Ascending aorta (tissue), 2 donors: Measurements from ENCODE around the gene LMNB1. TPM values are rescaled to one million over a fixed set of nuclear protein-coding genes. Genes with fewer than 3 reads are reported as not detected.
A peak's percentile ranks its signal among the peaks of the same experiment; 100 is the strongest.

Experiments
- DNase-seq, 2 donors: peaks; one replicate each; pipeline ENCODE4 v3.0.0-alpha.2; 2019; ENCODE audit warnings: low spot score in 2 of 2
- H3K27ac ChIP-seq, 2 donors: fragments of 200-600 bp; sonication (generic); one replicate each; pipeline ENCODE4 v1.5.1; 2016 to 2017; ENCODE audit warnings: mild to moderate bottlenecking in 1 of 2
- H3K27me3 ChIP-seq: fragments of 200-600 bp; sonication (generic); one replicate; pipeline ENCODE4 v1.5.1; 2017
- H3K36me3 ChIP-seq, 2 donors: fragments of 200-600 bp; sonication (generic); one replicate each; pipeline ENCODE4 v1.5.1; 2016
- H3K4me1 ChIP-seq, 2 donors: fragments of 200-600 bp; sonication (generic); one replicate each; pipeline ENCODE4 v1.5.1; 2016 to 2017; ENCODE audit warnings: mild to moderate bottlenecking in 1 of 2
- H3K4me3 ChIP-seq, 2 donors: fragments of 200-600 bp; sonication (generic); one replicate each; pipeline ENCODE4 v1.5.1; 2016 to 2017; ENCODE audit warnings: mild to moderate bottlenecking in 1 of 2
- H3K9me3 ChIP-seq, 2 donors: fragments of 200-600 bp; sonication (generic); one replicate each; pipeline ENCODE4 v1.5.1; 2016
- intact Hi-C: fragments of 100-400 bp; cut with DNase I; formaldehyde crosslinking; loops from one replicate; pipeline ENCODE4 v1.15.1; 2023
- total RNA-seq: library from RNA; depleted of rRNA; stranded (reverse); fragments of >200 nt; gene quantifications from one replicate; pipeline ENCODE4 v1.1.0, GENCODE V29; 2016
- TF ChIP-seq, protein P1 (sequence below), 3 experiments: fragments of 200-600 bp in 2 of 3; fragments of 450-650 bp in 1 of 3; sonication (generic) in 2 of 3; IDR thresholded peaks; one replicate each; pipeline ENCODE4 v1.5.1; 2016 to 2019; ENCODE audit warnings: antibody characterized with exemption in 3 of 3, mild to moderate bottlenecking in 1 of 3, moderate library complexity in 1 of 3

LMNB1 gene
- total RNA-seq, 1 donor from 2014 or later = 1.3 TPM

GRCh38 chr5:126805063-126805462, 28.1 kb downstream of the LMNB1 start:
- H3K27me3 ChIP-seq = no peaks in the 10 kb centered on the region
- intact Hi-C loops = loop anchor here (10.0 kb wide), 1 partner anchor 60 kb away; no protein-coding TSS in a partner anchor
- H3K27ac ChIP-seq = no peak overlapping the region
- no peaks in the 10 kb centered on the region for H3K36me3 ChIP-seq
- peaks cover 0 to 2% of the 10 kb centered on the region in 2 donors for H3K4me1 ChIP-seq
- no peak for DNase-seq
- no peaks in the 10 kb centered on the region for H3K9me3 ChIP-seq
- H3K4me3 ChIP-seq = no peak overlapping the region
- TF ChIP-seq, protein P1, sequence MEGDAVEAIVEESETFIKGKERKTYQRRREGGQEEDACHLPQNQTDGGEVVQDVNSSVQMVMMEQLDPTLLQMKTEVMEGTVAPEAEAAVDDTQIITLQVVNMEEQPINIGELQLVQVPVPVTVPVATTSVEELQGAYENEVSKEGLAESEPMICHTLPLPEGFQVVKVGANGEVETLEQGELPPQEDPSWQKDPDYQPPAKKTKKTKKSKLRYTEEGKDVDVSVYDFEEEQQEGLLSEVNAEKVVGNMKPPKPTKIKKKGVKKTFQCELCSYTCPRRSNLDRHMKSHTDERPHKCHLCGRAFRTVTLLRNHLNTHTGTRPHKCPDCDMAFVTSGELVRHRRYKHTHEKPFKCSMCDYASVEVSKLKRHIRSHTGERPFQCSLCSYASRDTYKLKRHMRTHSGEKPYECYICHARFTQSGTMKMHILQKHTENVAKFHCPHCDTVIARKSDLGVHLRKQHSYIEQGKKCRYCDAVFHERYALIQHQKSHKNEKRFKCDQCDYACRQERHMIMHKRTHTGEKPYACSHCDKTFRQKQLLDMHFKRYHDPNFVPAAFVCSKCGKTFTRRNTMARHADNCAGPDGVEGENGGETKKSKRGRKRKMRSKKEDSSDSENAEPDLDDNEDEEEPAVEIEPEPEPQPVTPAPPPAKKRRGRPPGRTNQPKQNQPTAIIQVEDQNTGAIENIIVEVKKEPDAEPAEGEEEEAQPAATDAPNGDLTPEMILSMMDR (IDR thresholded peaks at IDR 0.05) = no peak

DNA sequence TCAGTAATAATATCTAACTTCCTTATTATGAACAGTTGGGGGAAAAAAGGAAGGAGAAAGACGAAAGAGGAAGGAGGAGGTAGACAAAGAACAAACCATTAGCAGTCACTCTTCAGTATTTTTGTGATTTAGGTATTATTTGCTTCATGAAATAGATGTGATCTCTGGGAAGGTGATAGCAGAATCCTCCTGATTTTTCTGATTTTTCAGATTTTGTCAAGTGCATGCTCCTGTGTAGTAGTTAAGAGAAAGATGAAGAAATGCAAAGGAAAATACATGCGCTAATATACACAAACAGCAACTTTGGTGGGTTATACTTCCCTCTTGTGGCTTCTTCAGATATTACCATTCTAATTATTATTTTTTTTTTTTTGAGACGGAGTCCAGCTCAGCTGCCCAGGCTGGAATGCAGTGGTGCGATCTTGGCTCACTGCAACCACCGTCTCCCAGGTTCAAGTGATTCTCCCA, 31.6 kb downstream of the LMNB1 start:
- peaks cover 0 to 2% of the 10 kb centered on the region in 2 donors for H3K4me1 ChIP-seq
- intact Hi-C loops = loop anchor here (10.0 kb wide), 1 partner anchor 64 kb away; no protein-coding TSS in a partner anchor

DNA sequence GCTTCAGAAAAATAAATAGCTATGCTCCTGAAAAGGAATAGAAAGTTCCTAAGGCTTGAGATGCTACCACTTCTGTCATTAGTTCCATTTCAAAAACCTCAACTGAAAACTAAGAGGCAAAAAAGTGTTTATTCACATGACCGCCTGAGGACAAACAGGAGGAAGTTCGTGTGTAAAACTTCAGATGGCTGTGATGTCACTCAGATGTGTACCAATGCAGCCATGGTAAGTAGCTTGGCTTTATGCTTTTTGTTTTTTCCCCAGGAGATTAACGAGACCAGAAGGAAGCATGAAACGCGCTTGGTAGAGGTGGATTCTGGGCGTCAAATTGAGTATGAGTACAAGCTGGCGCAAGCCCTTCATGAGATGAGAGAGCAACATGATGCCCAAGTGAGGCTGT, 33.0 kb downstream of the LMNB1 start:
- H3K9me3 ChIP-seq = no peaks in the 10 kb centered on the region
- H3K36me3 ChIP-seq = no peaks in the 10 kb centered on the region
- TF ChIP-seq, protein P1 (IDR thresholded peaks at IDR 0.05) = no peak
- no peak for DNase-seq
- no peak overlapping the region for H3K4me3 ChIP-seq
- peaks cover 0 to 2% of the 10 kb centered on the region in 2 donors for H3K4me1 ChIP-seq
- intact Hi-C loops = loop anchor here (10.0 kb wide), 1 partner anchor 65 kb away; no protein-coding TSS in a partner anchor
- H3K27ac ChIP-seq = no peak overlapping the region
- no peaks in the 10 kb centered on the region for H3K27me3 ChIP-seq

More for the DNA sequence above, 31.6 kb downstream of the LMNB1 start:
- no peaks in the 10 kb centered on the region for H3K9me3 ChIP-seq
- H3K36me3 ChIP-seq = no peaks in the 10 kb centered on the region
- H3K27me3 ChIP-seq = no peaks in the 10 kb centered on the region
- no peak for DNase-seq
- H3K4me3 ChIP-seq = no peak overlapping the region
- no peak overlapping the region for H3K27ac ChIP-seq
- TF ChIP-seq, protein P1 (IDR thresholded peaks at IDR 0.05) = peak; percentile 7 to 45 (median 43)

GRCh38 chr5:126810596-126811380, 33.9 kb downstream of the LMNB1 start:
- Histone ChIP-seq H3K4me3 (no peak overlapping the region), H3K36me3 (no peaks in the 10 kb centered on the region), H3K27ac (no peak overlapping the region), H3K27me3 (no peaks in the 10 kb centered on the region), H3K4me1 (no peaks in the 10 kb centered on the region), H3K9me3 (no peaks in the 10 kb centered on the region)
- no peak for DNase-seq
- intact Hi-C loops = no loop called here
- TF ChIP-seq, protein P1 (IDR thresholded peaks at IDR 0.05) = no peak

DNA sequence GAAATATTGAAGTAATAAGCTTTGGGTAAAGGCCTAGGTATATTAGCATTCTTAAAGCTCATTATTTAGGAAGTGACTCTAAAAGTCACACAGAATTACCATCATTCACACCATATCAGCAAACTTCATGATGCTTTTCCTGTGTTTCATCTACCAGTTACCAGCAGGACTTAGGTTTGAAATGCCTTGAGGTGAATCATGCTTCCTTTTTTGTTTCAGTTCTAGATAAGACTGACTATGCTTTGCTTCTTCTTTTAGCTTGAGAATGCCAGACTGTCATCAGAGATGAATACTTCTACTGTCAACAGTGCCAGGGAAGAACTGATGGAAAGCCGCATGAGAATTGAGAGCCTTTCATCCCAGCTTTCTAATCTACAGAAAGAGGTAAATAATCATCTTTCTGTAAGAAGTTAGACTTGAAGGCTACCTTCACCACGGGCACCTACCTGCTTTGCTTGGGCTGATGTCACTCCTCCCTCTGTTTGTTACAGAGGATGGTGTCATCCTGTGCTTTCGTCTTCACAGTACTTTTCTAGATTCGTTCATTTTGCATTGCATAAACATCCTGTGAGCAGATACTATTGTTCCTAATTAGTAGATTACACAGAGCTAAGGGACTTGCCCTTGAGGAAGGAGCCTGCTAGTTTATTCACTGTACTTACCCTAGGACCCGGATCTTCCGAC, 34.7 kb downstream of the LMNB1 start:
- H3K4me1 ChIP-seq = no peaks in the 10 kb centered on the region
- no peaks in the 10 kb centered on the region for H3K9me3 ChIP-seq
- no peak overlapping the region for H3K27ac ChIP-seq
- H3K27me3 ChIP-seq = no peaks in the 10 kb centered on the region
- TF ChIP-seq, protein P1 (IDR thresholded peaks at IDR 0.05) = no peak
- DNase-seq = no peak
- no peak overlapping the region for H3K4me3 ChIP-seq
- intact Hi-C loops = no loop called here
- no peaks in the 10 kb centered on the region for H3K36me3 ChIP-seq
